DLD1 (cell line): ENCODE data around the gene C22orf15.

ENCODE experiments used
- in situ Hi-C: cut with HindIII; loops from 2 replicates; pipeline ENCODE4 v1.10.0; 2017; ENCODE audit warnings: low sequenced_read_pairs

The C22orf15 gene

GRCh38 chr22:23772649-23773473 is 10.1 kb downstream of the C22orf15 start, which contains the start of gene MMP11:
MMP11 (plus strand) TSS chr22:23772849; CDS start chr22:23772871, 22 bp downstream.
- in situ Hi-C loops = no loop called here

GRCh38 chr22:23773483-23774113 is 10.8 kb downstream of the C22orf15 start:
- in situ Hi-C loops = no loop called here

- in situ Hi-C loops = no loop called here
Measured at GRCh38 chr22:23774114-23774921, 11.5 kb downstream of the C22orf15 start.

GRCh38 chr22:23774922-23775436 is 12.2 kb downstream of the C22orf15 start:
- in situ Hi-C loops = no loop called here

GRCh38 chr22:23775779-23776375 is 13.1 kb downstream of the C22orf15 start:
- in situ Hi-C loops = no loop called here

- in situ Hi-C loops = no loop called here
Measured at GRCh38 chr22:23777776-23778576, 15.2 kb downstream of the C22orf15 start.

- in situ Hi-C loops = no loop called here
Measured at GRCh38 chr22:23778577-23778900, 15.7 kb downstream of the C22orf15 start.

- in situ Hi-C loops = no loop called here
Measured at GRCh38 chr22:23779083-23779482, 16.3 kb downstream of the C22orf15 start.

GRCh38 chr22:23779731-23780130 is 16.9 kb downstream of the C22orf15 start:
- in situ Hi-C loops = no loop called here

- in situ Hi-C loops = no loop called here
Measured at GRCh38 chr22:23780146-23780748, 17.5 kb downstream of the C22orf15 start.

GRCh38 chr22:23781065-23781464 is 18.3 kb downstream of the C22orf15 start:
- in situ Hi-C loops = no loop called here

- in situ Hi-C loops = no loop called here
Measured at GRCh38 chr22:23781511-23782183, 18.9 kb downstream of the C22orf15 start.

- in situ Hi-C loops = no loop called here
Measured at GRCh38 chr22:23782252-23782651, 19.5 kb downstream of the C22orf15 start.

- in situ Hi-C loops = no loop called here
Measured at GRCh38 chr22:23782703-23783102, 19.9 kb downstream of the C22orf15 start.

- in situ Hi-C loops = no loop called here
Measured at GRCh38 chr22:23783265-23784150, 20.7 kb downstream of the C22orf15 start.

GRCh38 chr22:23784215-23784732 is 21.5 kb downstream of the C22orf15 start:
- in situ Hi-C loops = no loop called here

GRCh38 chr22:23786261-23786710 is 23.5 kb downstream of the C22orf15 start:
- in situ Hi-C loops = no loop called here
